GM21576 (cell line): Measurements from ENCODE around the gene DCAF6.
A peak's percentile ranks its signal among the peaks of the same experiment; 100 is the strongest.

ENCODE experiments used
- ATAC-seq: cut with Tn5 transposase; IDR thresholded peaks from one replicate; pipeline ENCODE4 v1.9.1; 2021; ENCODE audit warnings: mild to moderate bottlenecking, moderate library complexity; ENCODE audit not compliant: unreplicated experiment

Gene DCAF6

GRCh38 chr1:168082008-168082876 is 145.8 kb downstream of the DCAF6 start:
- ATAC-seq = peak; percentile 91

DNA sequence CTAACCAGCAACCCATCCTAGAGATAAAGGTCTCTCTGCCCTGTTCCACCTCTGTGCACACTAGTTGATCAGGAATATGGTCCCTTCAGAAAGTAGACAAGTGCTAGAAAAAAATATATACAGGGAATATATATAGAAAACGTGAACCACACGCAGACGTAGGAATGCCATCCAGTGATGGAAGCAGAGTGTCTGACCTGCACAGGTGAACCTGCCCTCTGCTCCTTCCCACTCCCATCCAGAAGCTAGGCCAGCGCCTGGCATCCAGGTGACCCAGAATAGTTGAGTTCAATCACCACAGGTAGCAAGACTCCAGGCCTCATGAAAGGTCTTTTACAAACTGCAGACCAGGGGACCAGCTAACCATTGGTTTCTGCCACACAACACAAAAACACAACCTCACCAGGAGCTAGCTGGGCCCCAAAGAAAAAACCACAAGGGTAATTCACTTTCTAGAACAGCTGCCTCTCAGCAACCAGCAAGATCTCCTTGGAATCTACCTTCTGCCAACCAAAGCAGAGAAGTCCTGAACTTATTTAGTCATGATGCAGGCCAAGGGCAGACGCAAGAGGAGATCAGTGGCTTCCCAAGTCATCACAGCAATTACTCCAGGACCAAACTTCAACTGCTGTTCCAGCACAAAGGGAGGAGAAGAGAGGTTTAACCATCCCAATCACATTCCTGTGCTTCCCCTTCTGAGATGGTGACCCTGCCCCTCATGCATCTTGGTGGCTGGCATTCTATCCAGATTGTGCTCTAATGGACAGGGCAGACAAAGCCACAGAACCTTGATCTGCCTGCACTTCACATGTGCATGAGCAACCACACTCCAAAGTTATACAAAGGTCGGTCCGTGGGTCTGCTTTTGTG is 147.2 kb downstream of the DCAF6 start:
- ATAC-seq = no peak

DNA sequence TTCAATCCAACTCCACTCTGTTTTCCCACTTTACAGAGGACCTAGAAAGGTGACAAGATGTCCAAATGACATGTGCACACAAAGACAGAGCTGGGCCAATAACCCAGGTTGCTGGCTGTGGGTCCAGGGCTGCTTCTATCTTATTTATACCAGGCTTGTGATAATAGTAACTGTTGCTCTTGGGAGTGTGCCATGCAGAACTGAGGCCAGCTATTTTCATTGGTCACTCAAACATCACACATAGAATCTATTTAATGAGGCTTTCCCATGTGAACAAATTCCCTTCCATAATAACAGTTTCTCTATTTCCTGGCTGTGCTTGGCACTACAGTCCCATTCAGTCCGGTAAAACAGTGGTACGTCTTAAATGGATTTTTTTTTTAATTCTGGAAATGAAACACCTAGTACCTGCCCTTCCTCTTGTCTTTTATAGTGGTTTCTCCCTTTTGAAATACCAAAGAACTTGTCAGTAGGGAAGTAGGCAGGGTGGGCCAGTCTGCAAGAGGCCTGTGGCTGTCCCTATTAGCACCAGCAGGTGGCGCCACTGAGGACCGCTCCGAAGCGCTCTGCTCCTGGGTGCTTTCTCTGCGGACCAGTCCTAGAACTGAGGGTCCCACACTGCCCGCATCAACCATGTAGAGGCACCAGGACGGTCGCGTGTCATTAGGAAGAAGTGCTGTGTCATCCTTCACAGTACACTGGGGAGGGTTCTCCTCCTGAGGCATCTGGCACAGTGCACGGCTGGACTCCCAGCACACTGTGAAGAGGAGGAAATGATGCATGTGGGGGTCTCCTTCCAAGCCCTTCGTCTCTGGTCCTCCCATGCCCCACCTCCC is 148.1 kb downstream of the DCAF6 start:
- no peak for ATAC-seq

GRCh38 chr1:168085401-168085872 is 149.0 kb downstream of the DCAF6 start:
- no peak for ATAC-seq

DNA sequence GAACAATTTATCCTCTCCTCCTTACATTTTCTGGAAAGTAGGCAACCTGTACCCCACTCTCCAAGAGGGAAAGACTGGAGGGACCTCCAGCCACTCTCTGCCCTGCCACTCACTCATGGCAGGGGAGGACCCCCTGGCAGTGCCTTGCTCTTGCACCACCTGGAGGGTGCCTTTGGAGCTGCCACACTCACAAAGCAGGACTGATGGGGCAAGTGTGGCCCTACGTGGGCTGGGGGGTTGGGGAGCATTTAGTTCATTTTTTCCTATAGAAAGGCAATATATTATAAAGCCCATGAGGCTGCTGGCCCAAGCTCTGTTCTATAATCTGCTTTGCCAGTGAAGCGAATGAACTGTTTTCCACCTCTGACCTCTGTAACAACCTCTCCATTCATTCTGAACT is 150.0 kb downstream of the DCAF6 start:
- no peak for ATAC-seq

DNA sequence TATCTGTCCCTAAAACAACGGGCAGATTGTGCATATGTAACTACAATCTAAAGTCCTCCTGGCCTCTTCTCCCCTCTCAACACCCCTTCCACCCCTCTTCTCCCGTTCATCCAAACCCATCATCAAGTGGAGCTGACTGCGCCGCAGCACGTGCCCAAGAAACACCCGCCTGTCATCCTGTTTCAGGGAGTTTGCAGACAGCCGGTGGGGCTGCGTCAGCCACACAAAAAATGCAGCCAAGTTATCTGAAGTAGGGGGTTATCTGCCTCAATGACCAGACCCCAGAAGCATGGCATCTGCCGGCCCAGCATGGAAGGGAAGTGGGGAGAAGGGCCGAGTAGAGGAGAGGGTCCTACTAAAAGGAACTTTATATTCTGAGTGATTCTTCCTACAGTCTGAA is 151.2 kb downstream of the DCAF6 start:
- no peak for ATAC-seq

- ATAC-seq = no peak
These were observed 152.2 kb downstream of the DCAF6 start for GRCh38 chr1:168088511-168089325.

DNA sequence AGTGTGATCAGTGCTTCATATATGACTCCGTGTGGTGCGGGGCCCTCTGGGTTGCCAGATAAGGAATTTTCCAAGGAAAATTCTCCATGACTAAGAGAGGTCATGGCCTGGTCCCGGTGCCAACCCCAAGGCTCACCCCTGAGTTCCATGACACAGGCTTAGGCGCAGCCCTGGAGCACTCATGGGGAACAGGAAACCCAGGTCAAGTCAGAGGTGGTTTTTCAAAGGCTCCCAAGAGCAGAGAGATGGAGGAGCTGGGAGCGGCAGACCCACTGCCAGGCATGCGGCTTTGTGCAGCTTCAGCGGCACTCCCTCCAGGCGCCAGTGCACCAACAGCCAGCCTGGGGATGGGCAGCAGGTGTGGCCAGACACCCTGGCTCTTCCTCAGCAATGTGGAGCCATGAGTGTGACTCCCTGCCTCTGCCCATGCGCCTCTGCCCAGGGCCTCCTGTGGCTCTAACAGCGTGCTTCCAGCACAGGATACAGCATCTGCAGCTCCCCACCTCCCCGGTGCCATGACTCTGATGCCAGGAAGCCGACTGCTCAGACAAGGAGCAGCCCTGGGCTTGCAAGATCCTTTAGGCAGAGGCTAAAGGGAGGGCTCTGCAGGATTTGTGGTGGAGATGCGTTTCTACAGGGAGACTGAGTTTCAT is 153.0 kb downstream of the DCAF6 start:
- ATAC-seq = no peak

- no peak for ATAC-seq
These were observed 153.5 kb downstream of the DCAF6 start for GRCh38 chr1:168089979-168090337.

DNA sequence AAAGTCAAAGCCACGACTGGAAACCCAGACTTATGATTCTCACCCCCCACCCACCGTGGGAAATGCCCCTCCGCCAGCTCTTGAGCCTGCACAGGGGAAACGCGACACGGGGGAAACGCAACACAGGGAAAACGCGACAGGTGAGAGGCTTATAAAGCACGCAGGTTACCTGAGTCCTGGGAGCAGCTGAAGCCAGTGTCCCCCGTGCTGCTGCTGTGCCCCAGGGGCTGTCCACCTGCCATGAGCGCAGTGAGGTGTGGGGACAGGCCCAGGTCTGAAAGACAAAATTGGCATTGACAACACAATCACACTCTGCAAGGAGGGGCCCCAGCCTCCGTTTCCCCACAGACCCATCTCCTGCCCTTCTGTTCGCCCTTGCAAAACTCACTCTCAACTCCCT is 153.9 kb downstream of the DCAF6 start:
- no peak for ATAC-seq

DNA sequence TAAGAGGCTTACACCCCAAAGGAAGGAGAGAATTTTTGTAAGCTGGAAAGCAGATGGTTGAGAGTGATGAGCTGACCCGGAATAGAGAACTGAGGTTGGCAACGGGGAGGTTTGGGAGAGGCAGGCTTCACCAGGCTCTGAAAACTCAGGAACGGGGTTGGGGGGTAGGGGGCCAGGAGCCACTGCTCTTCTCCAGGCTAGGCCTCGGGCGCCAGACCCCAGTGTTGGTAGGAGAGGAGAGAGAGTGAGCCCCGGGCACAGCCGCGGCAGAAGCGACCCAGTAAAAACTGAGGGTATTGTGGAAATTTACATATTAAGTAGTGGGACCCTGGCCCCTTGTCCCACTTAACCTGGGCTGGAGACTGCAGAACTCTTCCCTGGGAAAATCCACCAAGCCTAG is 154.6 kb downstream of the DCAF6 start:
- ATAC-seq = no peak

- ATAC-seq = no peak
These were observed 155.5 kb downstream of the DCAF6 start for GRCh38 chr1:168091720-168092550.

DNA sequence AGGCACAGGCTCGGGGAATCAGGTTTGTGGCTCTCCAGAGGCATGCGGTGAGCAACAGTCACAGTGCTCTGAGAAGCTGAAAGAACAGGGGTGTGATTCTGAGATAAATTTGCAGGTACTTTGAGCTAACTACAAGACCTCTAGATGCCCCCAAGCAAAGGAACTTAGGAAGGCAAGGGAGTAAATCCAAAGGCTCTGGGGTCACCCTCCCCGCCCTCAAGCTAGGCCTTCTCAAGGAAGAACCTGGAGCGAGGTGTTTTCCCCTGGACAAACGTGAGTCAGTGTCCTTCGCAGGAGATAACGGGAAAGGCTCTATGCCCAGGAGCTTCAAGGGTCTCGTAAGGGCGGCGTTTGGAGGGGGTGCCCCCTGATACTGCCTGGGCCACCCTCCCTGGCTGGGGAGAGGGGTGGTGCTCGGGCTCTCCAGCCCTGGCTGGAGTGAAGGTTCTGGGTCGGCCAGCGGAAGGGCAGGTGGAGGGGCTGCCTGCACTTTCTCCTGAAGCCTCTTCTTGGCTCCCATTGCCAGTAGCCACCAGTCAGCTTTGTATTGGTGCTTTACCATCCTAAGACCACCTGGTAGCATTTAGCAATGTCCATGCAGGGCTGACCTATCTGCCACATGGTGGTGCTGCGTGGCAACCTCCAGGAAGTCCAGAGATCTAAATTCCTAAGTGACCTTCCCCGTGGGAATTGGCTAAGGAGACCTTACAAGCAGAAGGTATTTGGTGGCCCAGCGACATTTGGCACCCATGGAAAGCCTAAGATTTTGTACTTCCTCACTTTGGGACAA is 156.3 kb downstream of the DCAF6 start:
- no peak for ATAC-seq

- no peak for ATAC-seq
These were observed 157.1 kb downstream of the DCAF6 start for GRCh38 chr1:168093616-168094015.

- no peak for ATAC-seq
These were observed 159.0 kb downstream of the DCAF6 start for GRCh38 chr1:168095476-168095875.

GRCh38 chr1:168096296-168097165 is 160.0 kb downstream of the DCAF6 start:
- no peak for ATAC-seq

GRCh38 chr1:168097921-168098528 is 161.5 kb downstream of the DCAF6 start:
- no peak for ATAC-seq
